Measurements from ENCODE around the gene CD93. TPM values are rescaled to one million over a fixed set of nuclear protein-coding genes. Genes with fewer than 3 reads are reported as not detected.
A peak's percentile ranks its signal among the peaks of the same experiment; 100 is the strongest.

The CD93 gene
- total and polyA plus RNA-seq, 4 donors = 5.7 to 160 (median 65.7) TPM

- intact Hi-C loops (cut with DNase I) = no loop called here
- DNase-seq = no peak
- 56 to 61% methylated on average over 9 of the region's 9 CpGs for WGBS, 2 donors
- Histone ChIP-seq H3K27me3 (ENCODE audit: control insufficient read depth in 1 of 2, insufficient read depth in 2 of 2, low read length in 1 of 2) (no peaks in the 10 kb centered on the region), H3K9me3 (ENCODE audit: control insufficient read depth, low read length) (no peaks in the 10 kb centered on the region), H3K27ac (ENCODE audit: low read depth in 1 of 2, low read length in 2 of 2) (no peak overlapping the region), H3K36me3 (ENCODE audit: control insufficient read depth in 1 of 2, insufficient read depth in 2 of 2, low read length in 1 of 2) (no peaks in the 10 kb centered on the region), H3K4me1 (ENCODE audit: control insufficient read depth in 1 of 2, insufficient read depth in 2 of 2, low read length in 2 of 2) (no peaks in the 10 kb centered on the region), H3K4me3 (ENCODE audit: low read length in 2 of 2) (no peak overlapping the region)
- peak; percentile 52 for ATAC-seq (ENCODE audit: low FRiP score)
These were observed 20.2 kb upstream of the CD93 start for GRCh38 chr20:23106271-23106851.

GRCh38 chr20:23105193-23105592 is 19.1 kb upstream of the CD93 start:
- Histone ChIP-seq H3K36me3 (ENCODE audit: control insufficient read depth in 1 of 2, insufficient read depth in 2 of 2, low read length in 1 of 2) (no peaks in the 10 kb centered on the region), H3K4me3 (ENCODE audit: low read length in 2 of 2) (no peak overlapping the region), H3K4me1 (ENCODE audit: control insufficient read depth in 1 of 2, insufficient read depth in 2 of 2, low read length in 2 of 2) (no peaks in the 10 kb centered on the region), H3K9me3 (ENCODE audit: control insufficient read depth, low read length) (no peaks in the 10 kb centered on the region), H3K27ac (ENCODE audit: low read depth in 1 of 2, low read length in 2 of 2) (no peak overlapping the region), H3K27me3 (ENCODE audit: control insufficient read depth in 1 of 2, insufficient read depth in 2 of 2, low read length in 1 of 2) (no peaks in the 10 kb centered on the region)
- DNase-seq = no peak
- ATAC-seq (ENCODE audit: low FRiP score) = no peak
- 62 to 71% methylated on average over 3 of the region's 3 CpGs for WGBS, 2 donors
- intact Hi-C loops (cut with DNase I) = no loop called here

- ATAC-seq (ENCODE audit: low FRiP score) = no peak
- Histone ChIP-seq H3K27me3 (ENCODE audit: control insufficient read depth in 1 of 2, insufficient read depth in 2 of 2, low read length in 1 of 2) (no peaks in the 10 kb centered on the region), H3K36me3 (ENCODE audit: control insufficient read depth in 1 of 2, insufficient read depth in 2 of 2, low read length in 1 of 2) (no peaks in the 10 kb centered on the region), H3K27ac (ENCODE audit: low read depth in 1 of 2, low read length in 2 of 2) (no peak overlapping the region), H3K4me1 (ENCODE audit: control insufficient read depth in 1 of 2, insufficient read depth in 2 of 2, low read length in 2 of 2) (no peaks in the 10 kb centered on the region), H3K4me3 (ENCODE audit: low read length in 2 of 2) (no peak overlapping the region), H3K9me3 (ENCODE audit: control insufficient read depth, low read length) (no peaks in the 10 kb centered on the region)
- 78 to 82% methylated on average over 11 of the region's 11 CpGs for WGBS, 2 donors
- intact Hi-C loops (cut with DNase I) = no loop called here
- no peak for DNase-seq
These were observed 17.3 kb upstream of the CD93 start for GRCh38 chr20:23103284-23104018.

GRCh38 chr20:23101696-23102406 is 15.7 kb upstream of the CD93 start:
- DNase-seq (peak in 1 of 2 donors; percentile 22), ATAC-seq (ENCODE audit: low FRiP score) (no peak)
- H3K9me3 ChIP-seq (ENCODE audit: control insufficient read depth, low read length) = no peaks in the 10 kb centered on the region
- H3K4me3 ChIP-seq (ENCODE audit: low read length in 2 of 2) = no peak overlapping the region
- no peaks in the 10 kb centered on the region for H3K27me3 ChIP-seq (ENCODE audit: control insufficient read depth in 1 of 2, insufficient read depth in 2 of 2, low read length in 1 of 2)
- no peaks in the 10 kb centered on the region for H3K36me3 ChIP-seq (ENCODE audit: control insufficient read depth in 1 of 2, insufficient read depth in 2 of 2, low read length in 1 of 2)
- H3K27ac ChIP-seq (ENCODE audit: low read depth in 1 of 2, low read length in 2 of 2) = no peak overlapping the region
- intact Hi-C loops (cut with DNase I) = no loop called here
- WGBS, 2 donors = 93 to 99% methylated on average over 5 of the region's 5 CpGs
- no peaks in the 10 kb centered on the region for H3K4me1 ChIP-seq (ENCODE audit: control insufficient read depth in 1 of 2, insufficient read depth in 2 of 2, low read length in 2 of 2)

GRCh38 chr20:23100720-23101107 is 14.6 kb upstream of the CD93 start:
- DNase-seq (no peak), ATAC-seq (ENCODE audit: low FRiP score) (no peak)
- H3K36me3 ChIP-seq (ENCODE audit: control insufficient read depth in 1 of 2, insufficient read depth in 2 of 2, low read length in 1 of 2) = no peaks in the 10 kb centered on the region

GRCh38 chr20:23099791-23100719 is 13.9 kb upstream of the CD93 start:
- Histone ChIP-seq H3K4me3 (ENCODE audit: low read length in 2 of 2) (no peak overlapping the region), H3K36me3 (ENCODE audit: control insufficient read depth in 1 of 2, insufficient read depth in 2 of 2, low read length in 1 of 2) (no peaks in the 10 kb centered on the region), H3K27ac (ENCODE audit: low read depth in 1 of 2, low read length in 2 of 2) (no peak overlapping the region), H3K4me1 (ENCODE audit: control insufficient read depth in 1 of 2, insufficient read depth in 2 of 2, low read length in 2 of 2) (no peaks in the 10 kb centered on the region), H3K27me3 (ENCODE audit: control insufficient read depth in 1 of 2, insufficient read depth in 2 of 2, low read length in 1 of 2) (no peaks in the 10 kb centered on the region), H3K9me3 (ENCODE audit: control insufficient read depth, low read length) (no peaks in the 10 kb centered on the region)
- DNase-seq (no peak), ATAC-seq (ENCODE audit: low FRiP score) (no peak)
- WGBS, 2 donors = 89 to 93% methylated on average over 13 of the region's 13 CpGs
- intact Hi-C loops (cut with DNase I) = no loop called here

More at GRCh38 chr20:23100720-23101107, 14.6 kb upstream of the CD93 start:
- no peak overlapping the region for H3K4me3 ChIP-seq (ENCODE audit: low read length in 2 of 2)
- H3K9me3 ChIP-seq (ENCODE audit: control insufficient read depth, low read length) = no peaks in the 10 kb centered on the region
- no peaks in the 10 kb centered on the region for H3K27me3 ChIP-seq (ENCODE audit: control insufficient read depth in 1 of 2, insufficient read depth in 2 of 2, low read length in 1 of 2)
- H3K4me1 ChIP-seq (ENCODE audit: control insufficient read depth in 1 of 2, insufficient read depth in 2 of 2, low read length in 2 of 2) = no peaks in the 10 kb centered on the region
- intact Hi-C loops (cut with DNase I) = no loop called here
- H3K27ac ChIP-seq (ENCODE audit: low read depth in 1 of 2, low read length in 2 of 2) = no peak overlapping the region

GRCh38 chr20:23097636-23098580 is 11.8 kb upstream of the CD93 start:
- ATAC-seq (ENCODE audit: low FRiP score) = no peak
- Histone ChIP-seq H3K27ac (ENCODE audit: low read depth in 1 of 2, low read length in 2 of 2) (no peak overlapping the region), H3K36me3 (ENCODE audit: control insufficient read depth in 1 of 2, insufficient read depth in 2 of 2, low read length in 1 of 2) (no peaks in the 10 kb centered on the region), H3K27me3 (ENCODE audit: control insufficient read depth in 1 of 2, insufficient read depth in 2 of 2, low read length in 1 of 2) (no peaks in the 10 kb centered on the region), H3K9me3 (ENCODE audit: control insufficient read depth, low read length) (no peaks in the 10 kb centered on the region), H3K4me3 (ENCODE audit: low read length in 2 of 2) (no peak overlapping the region), H3K4me1 (ENCODE audit: control insufficient read depth in 1 of 2, insufficient read depth in 2 of 2, low read length in 2 of 2) (no peaks in the 10 kb centered on the region)
- intact Hi-C loops (cut with DNase I) = no loop called here
- no peak for DNase-seq
- 82 to 83% methylated on average over 16 of the region's 16 CpGs for WGBS, 2 donors
